GM20000 (cell line): Measurements from ENCODE around the gene GDF2.

Experiments
- DNase-seq: peaks from one replicate; pipeline ENCODE4 v3.0.0; 2012; ENCODE audit warnings: low spot score
- CTCF ChIP-seq: IDR thresholded peaks from 2 replicates; pipeline ENCODE4 v1.5.1; 2012; ENCODE audit warnings: mild to moderate bottlenecking, control low read depth; ENCODE audit errors: extremely low read depth, missing control alignments

GDF2 gene

GRCh38 chr10:47326927-47327330, 4.7 kb downstream of the GDF2 start:
- no peak for TF ChIP-seq CTCF
- no peak for DNase-seq

- no peak for DNase-seq
- TF ChIP-seq CTCF = no peak
Observed at GRCh38 chr10:47329855-47330254, 7.6 kb downstream of the GDF2 start.

- TF ChIP-seq CTCF = no peak
Observed at GRCh38 chr10:47330366-47330765, 8.1 kb downstream of the GDF2 start.

GRCh38 chr10:47330804-47331203, 8.6 kb downstream of the GDF2 start:
- TF ChIP-seq CTCF = no peak
- DNase-seq = no peak

More at GRCh38 chr10:47330366-47330765, 8.1 kb downstream of the GDF2 start:
- DNase-seq = no peak

GRCh38 chr10:47331491-47331890, 9.2 kb downstream of the GDF2 start:
- TF ChIP-seq CTCF = no peak
- no peak for DNase-seq

GRCh38 chr10:47331954-47332353, 9.7 kb downstream of the GDF2 start:
- TF ChIP-seq CTCF = no peak
- no peak for DNase-seq

- no peak for DNase-seq
- no peak for TF ChIP-seq CTCF
Observed at GRCh38 chr10:47332371-47332770, 10.1 kb downstream of the GDF2 start.
